Measurements from ENCODE around the gene TRPC4AP. TPM values are rescaled to one million over a fixed set of nuclear protein-coding genes. Genes with fewer than 3 reads are reported as not detected.
"Not testable (repeated sequence)": the region's sequence is repeated elsewhere in the genome, so short reads cannot be mapped to it uniquely, and the experiment has no call there.

TRPC4AP gene
- 44.9 and 49.5 TPM in 2 replicates for total RNA-seq (2014; rRNA removed; shearing (Covaris generic))

- peak; percentile 90 for DNase-seq (ENCODE audit: low read depth)
Observed at GRCh38 chr20:35092524-35093266, at the start of gene TRPC4AP. Gene TRPC4AP, minus strand, starts transcription at chr20:35092807. Its CDS starts 26 bp downstream, at chr20:35092781.

GRCh38 chr20:35135867-35136586 is 43.4 kb upstream of the TRPC4AP start:
- DNase-seq (ENCODE audit: low read depth), result peak; percentile 58

- no peak for DNase-seq (ENCODE audit: low read depth)
Observed at GRCh38 chr20:35134880-35135279, 42.3 kb upstream of the TRPC4AP start.

GRCh38 chr20:35134472-35134871 is 41.9 kb upstream of the TRPC4AP start:
- no peak for DNase-seq (ENCODE audit: low read depth)

GRCh38 chr20:35133735-35134134 is 41.1 kb upstream of the TRPC4AP start:
- no peak for DNase-seq (ENCODE audit: low read depth)

GRCh38 chr20:35133031-35133430 is 40.4 kb upstream of the TRPC4AP start:
- no peak for DNase-seq (ENCODE audit: low read depth)

GRCh38 chr20:35131934-35132333 is 39.3 kb upstream of the TRPC4AP start:
- no peak for DNase-seq (ENCODE audit: low read depth)

GRCh38 chr20:35129647-35130069 is 37.1 kb upstream of the TRPC4AP start:
- peak; percentile 35 for DNase-seq (ENCODE audit: low read depth)

- no peak for DNase-seq (ENCODE audit: low read depth)
Observed at GRCh38 chr20:35125753-35126152, 33.1 kb upstream of the TRPC4AP start.

- no peak for DNase-seq (ENCODE audit: low read depth)
Observed at GRCh38 chr20:35122756-35123405, 30.3 kb upstream of the TRPC4AP start.

GRCh38 chr20:35121186-35121585 is 28.6 kb upstream of the TRPC4AP start:
- no peak for DNase-seq (ENCODE audit: low read depth)

- DNase-seq (ENCODE audit: low read depth), result peak; percentile 47
Observed at GRCh38 chr20:35120012-35120701, 27.6 kb upstream of the TRPC4AP start.

- DNase-seq (ENCODE audit: low read depth), result no peak
Observed at GRCh38 chr20:35117629-35118028, 25.0 kb upstream of the TRPC4AP start.

- no peak for DNase-seq (ENCODE audit: low read depth)
Observed at GRCh38 chr20:35117196-35117595, 24.6 kb upstream of the TRPC4AP start.

GRCh38 chr20:35116258-35116657 is 23.7 kb upstream of the TRPC4AP start:
- DNase-seq (ENCODE audit: low read depth), result no peak

GRCh38 chr20:35115606-35116005 is 23.0 kb upstream of the TRPC4AP start:
- DNase-seq (ENCODE audit: low read depth), result no peak

- not testable (repeated sequence) for DNase-seq (ENCODE audit: low read depth)
Observed at GRCh38 chr20:35112276-35112675, 19.7 kb upstream of the TRPC4AP start.

GRCh38 chr20:35111141-35111888 is 18.7 kb upstream of the TRPC4AP start:
- DNase-seq (ENCODE audit: low read depth), result peak; percentile 74

GRCh38 chr20:35108921-35109320 is 16.3 kb upstream of the TRPC4AP start:
- DNase-seq (ENCODE audit: low read depth), result no peak

- no peak for DNase-seq (ENCODE audit: low read depth)
Observed at GRCh38 chr20:35106827-35107380, 14.3 kb upstream of the TRPC4AP start.

All from RPMI7951 (cell line).